ENCODE results near the gene SYNE1.
"Not testable (repeated sequence)": the region's sequence is repeated elsewhere in the genome, so short reads cannot be mapped to it uniquely, and the experiment has no call there.

Gene SYNE1

GRCh38 chr6:152147269-152147668 lies 489.9 kb downstream of the SYNE1 start:
- H3K4me3 ChIP-seq (ENCODE audit: low read length) = no peak overlapping the region
- H3K18ac ChIP-seq (ENCODE audit: low read length) = no peak overlapping the region
- H3K4ac ChIP-seq (ENCODE audit: low read depth, low read length) = no peak overlapping the region
- H4K5ac ChIP-seq (ENCODE audit: low read length) = no peak overlapping the region
- no peak for DNase-seq
- no peak overlapping the region for H3K4me2 ChIP-seq (ENCODE audit: low read length)
- H3K4me1 ChIP-seq (ENCODE audit: control insufficient read depth, low read depth, low read length) = no peaks in the 10 kb centered on the region
- no CpG with 5 or more reads among the region's 6 CpGs for WGBS (ENCODE audit: extremely low coverage, insufficient coverage, low lambda C conversion rate)
- no peak overlapping the region for H2BK120ac ChIP-seq (ENCODE audit: low read depth, low read length)
- H3K79me1 ChIP-seq (ENCODE audit: low read length) = no peaks in the 10 kb centered on the region
- H2AK5ac ChIP-seq (ENCODE audit: low read length) = no peak overlapping the region
- no peak overlapping the region for H2BK5ac ChIP-seq (ENCODE audit: low read length)
- H3K56ac ChIP-seq (ENCODE audit: low read length) = no peak overlapping the region
- no peak overlapping the region for H3K23ac ChIP-seq (ENCODE audit: low read length)
- H3K9ac ChIP-seq (ENCODE audit: low read length) = no peak overlapping the region
- H3K27ac ChIP-seq (ENCODE audit: low read depth, low read length) = no peak overlapping the region
- no peaks in the 10 kb centered on the region for H3K79me2 ChIP-seq (ENCODE audit: control insufficient read depth, insufficient read depth, low read length)
- H2BK15ac ChIP-seq (replicated peaks; ENCODE audit: low read depth) = no peak overlapping the region
- H3K36me3 ChIP-seq (ENCODE audit: control insufficient read depth, insufficient read depth, low read length) = no peaks in the 10 kb centered on the region
- no peak overlapping the region for H4K8ac ChIP-seq (ENCODE audit: low read depth, low read length)
- no peaks in the 10 kb centered on the region for H3K27me3 ChIP-seq (ENCODE audit: insufficient read depth, low read length, poor library complexity)

- Histone ChIP-seq H2BK5ac (ENCODE audit: low read length) (no peak overlapping the region), H3K18ac (ENCODE audit: low read length) (no peak overlapping the region), H4K5ac (ENCODE audit: low read length) (no peak overlapping the region), H2AK5ac (ENCODE audit: low read length) (no peak overlapping the region), H3K79me2 (ENCODE audit: control insufficient read depth, insufficient read depth, low read length) (no peaks in the 10 kb centered on the region), H2BK120ac (ENCODE audit: low read depth, low read length) (no peak overlapping the region), H3K56ac (ENCODE audit: low read length) (no peak overlapping the region), H4K8ac (ENCODE audit: low read depth, low read length) (no peak overlapping the region), H3K4me1 (ENCODE audit: control insufficient read depth, low read depth, low read length) (no peaks in the 10 kb centered on the region), H3K36me3 (ENCODE audit: control insufficient read depth, insufficient read depth, low read length) (no peaks in the 10 kb centered on the region), H3K23ac (ENCODE audit: low read length) (no peak overlapping the region), H3K4ac (ENCODE audit: low read depth, low read length) (no peak overlapping the region), H3K4me3 (ENCODE audit: low read length) (no peak overlapping the region), H2BK15ac (replicated peaks; ENCODE audit: low read depth) (no peak overlapping the region), H3K9ac (ENCODE audit: low read length) (no peak overlapping the region), H3K27me3 (ENCODE audit: insufficient read depth, low read length, poor library complexity) (no peaks in the 10 kb centered on the region), H3K4me2 (ENCODE audit: low read length) (no peak overlapping the region), H3K27ac (ENCODE audit: low read depth, low read length) (no peak overlapping the region), H3K79me1 (ENCODE audit: low read length) (no peaks in the 10 kb centered on the region)
- no CpG with 5 or more reads among the region's 1 CpG for WGBS (ENCODE audit: extremely low coverage, insufficient coverage, low lambda C conversion rate)
- no peak for DNase-seq
Measured at GRCh38 chr6:152146385-152146784, 490.8 kb downstream of the SYNE1 start.

GRCh38 chr6:152143359-152143758 lies 493.8 kb downstream of the SYNE1 start:
- no peak overlapping the region for H3K4me3 ChIP-seq (ENCODE audit: low read length)
- H3K9ac ChIP-seq (ENCODE audit: low read length) = no peak overlapping the region
- no peak overlapping the region for H2BK120ac ChIP-seq (ENCODE audit: low read depth, low read length)
- no peak for DNase-seq
- H2AK5ac ChIP-seq (ENCODE audit: low read length) = no peak overlapping the region
- H3K79me2 ChIP-seq (ENCODE audit: control insufficient read depth, insufficient read depth, low read length) = no peaks in the 10 kb centered on the region
- H4K5ac ChIP-seq (ENCODE audit: low read length) = no peak overlapping the region
- H3K4ac ChIP-seq (ENCODE audit: low read depth, low read length) = no peak overlapping the region
- H2BK5ac ChIP-seq (ENCODE audit: low read length) = no peak overlapping the region
- H3K23ac ChIP-seq (ENCODE audit: low read length) = no peak overlapping the region
- H3K79me1 ChIP-seq (ENCODE audit: low read length) = no peaks in the 10 kb centered on the region
- no peak overlapping the region for H4K8ac ChIP-seq (ENCODE audit: low read depth, low read length)
- H3K56ac ChIP-seq (ENCODE audit: low read length) = no peak overlapping the region
- no peak overlapping the region for H2BK15ac ChIP-seq (replicated peaks; ENCODE audit: low read depth)
- H3K4me1 ChIP-seq (ENCODE audit: control insufficient read depth, low read depth, low read length) = no peaks in the 10 kb centered on the region
- H3K18ac ChIP-seq (ENCODE audit: low read length) = no peak overlapping the region
- no peaks in the 10 kb centered on the region for H3K36me3 ChIP-seq (ENCODE audit: control insufficient read depth, insufficient read depth, low read length)
- no peaks in the 10 kb centered on the region for H3K27me3 ChIP-seq (ENCODE audit: insufficient read depth, low read length, poor library complexity)
- H3K27ac ChIP-seq (ENCODE audit: low read depth, low read length) = no peak overlapping the region
- H3K4me2 ChIP-seq (ENCODE audit: low read length) = no peak overlapping the region
- no CpG with 5 or more reads among the region's 11 CpGs for WGBS (ENCODE audit: extremely low coverage, insufficient coverage, low lambda C conversion rate)

- H3K27ac ChIP-seq (ENCODE audit: low read depth, low read length) = no peak overlapping the region
- WGBS (ENCODE audit: extremely low coverage, insufficient coverage, low lambda C conversion rate) = no CpG with 5 or more reads among the region's 5 CpGs
- no peaks in the 10 kb centered on the region for H3K4me1 ChIP-seq (ENCODE audit: control insufficient read depth, low read depth, low read length)
- H3K9ac ChIP-seq (ENCODE audit: low read length) = no peak overlapping the region
- H3K4me3 ChIP-seq (ENCODE audit: low read length) = no peak overlapping the region
- H3K18ac ChIP-seq (ENCODE audit: low read length) = no peak overlapping the region
- H4K8ac ChIP-seq (ENCODE audit: low read depth, low read length) = no peak overlapping the region
- no peaks in the 10 kb centered on the region for H3K79me1 ChIP-seq (ENCODE audit: low read length)
- no peaks in the 10 kb centered on the region for H3K79me2 ChIP-seq (ENCODE audit: control insufficient read depth, insufficient read depth, low read length)
- no peak overlapping the region for H3K56ac ChIP-seq (ENCODE audit: low read length)
- no peak overlapping the region for H2BK15ac ChIP-seq (replicated peaks; ENCODE audit: low read depth)
- no peak overlapping the region for H4K5ac ChIP-seq (ENCODE audit: low read length)
- no peak overlapping the region for H3K4me2 ChIP-seq (ENCODE audit: low read length)
- H3K36me3 ChIP-seq (ENCODE audit: control insufficient read depth, insufficient read depth, low read length) = no peaks in the 10 kb centered on the region
- no peak overlapping the region for H2BK5ac ChIP-seq (ENCODE audit: low read length)
- no peak overlapping the region for H3K23ac ChIP-seq (ENCODE audit: low read length)
- no peak for DNase-seq
- no peak overlapping the region for H3K4ac ChIP-seq (ENCODE audit: low read depth, low read length)
- H3K27me3 ChIP-seq (ENCODE audit: insufficient read depth, low read length, poor library complexity) = no peaks in the 10 kb centered on the region
- no peak overlapping the region for H2BK120ac ChIP-seq (ENCODE audit: low read depth, low read length)
- no peak overlapping the region for H2AK5ac ChIP-seq (ENCODE audit: low read length)
Measured at GRCh38 chr6:152142105-152142504, 495.1 kb downstream of the SYNE1 start.

GRCh38 chr6:152138344-152138743 lies 498.8 kb downstream of the SYNE1 start:
- not testable (repeated sequence) for H3K79me2 ChIP-seq (ENCODE audit: control insufficient read depth, insufficient read depth, low read length); H3K36me3 ChIP-seq (ENCODE audit: control insufficient read depth, insufficient read depth, low read length); DNase-seq; H4K8ac ChIP-seq (ENCODE audit: low read depth, low read length); H2BK5ac ChIP-seq (ENCODE audit: low read length); H3K27me3 ChIP-seq (ENCODE audit: insufficient read depth, low read length, poor library complexity); H3K4me2 ChIP-seq (ENCODE audit: low read length); H3K18ac ChIP-seq (ENCODE audit: low read length); H3K56ac ChIP-seq (ENCODE audit: low read length); H3K23ac ChIP-seq (ENCODE audit: low read length); H2BK15ac ChIP-seq (replicated peaks; ENCODE audit: low read depth); H3K4me1 ChIP-seq (ENCODE audit: control insufficient read depth, low read depth, low read length); H3K4ac ChIP-seq (ENCODE audit: low read depth, low read length); H3K9ac ChIP-seq (ENCODE audit: low read length); H3K79me1 ChIP-seq (ENCODE audit: low read length); H3K27ac ChIP-seq (ENCODE audit: low read depth, low read length); H2BK120ac ChIP-seq (ENCODE audit: low read depth, low read length); H2AK5ac ChIP-seq (ENCODE audit: low read length); H4K5ac ChIP-seq (ENCODE audit: low read length); H3K4me3 ChIP-seq (ENCODE audit: low read length)
- no CpG with 5 or more reads among the region's 6 CpGs for WGBS (ENCODE audit: extremely low coverage, insufficient coverage, low lambda C conversion rate)

- H3K9ac ChIP-seq (ENCODE audit: low read length) = no peak overlapping the region
- no peaks in the 10 kb centered on the region for H3K79me1 ChIP-seq (ENCODE audit: low read length)
- no peak overlapping the region for H3K4me3 ChIP-seq (ENCODE audit: low read length)
- H4K8ac ChIP-seq (ENCODE audit: low read depth, low read length) = no peak overlapping the region
- H2BK5ac ChIP-seq (ENCODE audit: low read length) = no peak overlapping the region
- H2BK120ac ChIP-seq (ENCODE audit: low read depth, low read length) = no peak overlapping the region
- H4K5ac ChIP-seq (ENCODE audit: low read length) = no peak overlapping the region
- no peak overlapping the region for H3K4ac ChIP-seq (ENCODE audit: low read depth, low read length)
- H3K27ac ChIP-seq (ENCODE audit: low read depth, low read length) = no peak overlapping the region
- H3K36me3 ChIP-seq (ENCODE audit: control insufficient read depth, insufficient read depth, low read length) = no peaks in the 10 kb centered on the region
- WGBS (ENCODE audit: extremely low coverage, insufficient coverage, low lambda C conversion rate) = no CpG with 5 or more reads among the region's 8 CpGs
- H3K27me3 ChIP-seq (ENCODE audit: insufficient read depth, low read length, poor library complexity) = no peaks in the 10 kb centered on the region
- H2BK15ac ChIP-seq (replicated peaks; ENCODE audit: low read depth) = no peak overlapping the region
- no peak overlapping the region for H3K4me2 ChIP-seq (ENCODE audit: low read length)
- H2AK5ac ChIP-seq (ENCODE audit: low read length) = no peak overlapping the region
- no peaks in the 10 kb centered on the region for H3K4me1 ChIP-seq (ENCODE audit: control insufficient read depth, low read depth, low read length)
- no peak overlapping the region for H3K18ac ChIP-seq (ENCODE audit: low read length)
- DNase-seq = no peak
- H3K56ac ChIP-seq (ENCODE audit: low read length) = no peak overlapping the region
- H3K23ac ChIP-seq (ENCODE audit: low read length) = no peak overlapping the region
- no peaks in the 10 kb centered on the region for H3K79me2 ChIP-seq (ENCODE audit: control insufficient read depth, insufficient read depth, low read length)
Measured at GRCh38 chr6:152136449-152136825, 500.7 kb downstream of the SYNE1 start.
